ENCODE data around the gene RNF40.

- no peak for TF ChIP-seq CTCF (IDR thresholded peaks at IDR 0.05; ENCODE audit: poor library complexity, severe bottlenecking)
- TF ChIP-seq POLR2AphosphoS5 (IDR thresholded peaks at IDR 0.05) = no peak
- no peak for TF ChIP-seq SMC3 (conservative IDR thresholded peaks at IDR 0.05; ENCODE audit: poor library complexity)
- no peak for TF ChIP-seq EP300 (conservative IDR thresholded peaks at IDR 0.05; ENCODE audit: poor library complexity, severe bottlenecking)
- TF ChIP-seq, protein P1, sequence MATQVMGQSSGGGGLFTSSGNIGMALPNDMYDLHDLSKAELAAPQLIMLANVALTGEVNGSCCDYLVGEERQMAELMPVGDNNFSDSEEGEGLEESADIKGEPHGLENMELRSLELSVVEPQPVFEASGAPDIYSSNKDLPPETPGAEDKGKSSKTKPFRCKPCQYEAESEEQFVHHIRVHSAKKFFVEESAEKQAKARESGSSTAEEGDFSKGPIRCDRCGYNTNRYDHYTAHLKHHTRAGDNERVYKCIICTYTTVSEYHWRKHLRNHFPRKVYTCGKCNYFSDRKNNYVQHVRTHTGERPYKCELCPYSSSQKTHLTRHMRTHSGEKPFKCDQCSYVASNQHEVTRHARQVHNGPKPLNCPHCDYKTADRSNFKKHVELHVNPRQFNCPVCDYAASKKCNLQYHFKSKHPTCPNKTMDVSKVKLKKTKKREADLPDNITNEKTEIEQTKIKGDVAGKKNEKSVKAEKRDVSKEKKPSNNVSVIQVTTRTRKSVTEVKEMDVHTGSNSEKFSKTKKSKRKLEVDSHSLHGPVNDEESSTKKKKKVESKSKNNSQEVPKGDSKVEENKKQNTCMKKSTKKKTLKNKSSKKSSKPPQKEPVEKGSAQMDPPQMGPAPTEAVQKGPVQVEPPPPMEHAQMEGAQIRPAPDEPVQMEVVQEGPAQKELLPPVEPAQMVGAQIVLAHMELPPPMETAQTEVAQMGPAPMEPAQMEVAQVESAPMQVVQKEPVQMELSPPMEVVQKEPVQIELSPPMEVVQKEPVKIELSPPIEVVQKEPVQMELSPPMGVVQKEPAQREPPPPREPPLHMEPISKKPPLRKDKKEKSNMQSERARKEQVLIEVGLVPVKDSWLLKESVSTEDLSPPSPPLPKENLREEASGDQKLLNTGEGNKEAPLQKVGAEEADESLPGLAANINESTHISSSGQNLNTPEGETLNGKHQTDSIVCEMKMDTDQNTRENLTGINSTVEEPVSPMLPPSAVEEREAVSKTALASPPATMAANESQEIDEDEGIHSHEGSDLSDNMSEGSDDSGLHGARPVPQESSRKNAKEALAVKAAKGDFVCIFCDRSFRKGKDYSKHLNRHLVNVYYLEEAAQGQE (IDR thresholded peaks at IDR 0.05; ENCODE audit: borderline replicate concordance) = no peak
- no peak for TF ChIP-seq EZH2 (IDR thresholded peaks at IDR 0.05; ENCODE audit: borderline replicate concordance, insufficient read depth, low read length, poor library complexity, severe bottlenecking)
- no peak for TF ChIP-seq RAD21 (conservative IDR thresholded peaks at IDR 0.05)
- TF ChIP-seq MXI1 (conservative IDR thresholded peaks at IDR 0.05; ENCODE audit: poor library complexity, severe bottlenecking) = no peak
These were observed 37.3 kb upstream of the RNF40 start for GRCh38 chr16:30724641-30725417.
